ENCODE results near the gene ACP1.
"Not testable (repeated sequence)": the region's sequence is repeated elsewhere in the genome, so short reads cannot be mapped to it uniquely, and the experiment has no call there.

Gene ACP1

DNA sequence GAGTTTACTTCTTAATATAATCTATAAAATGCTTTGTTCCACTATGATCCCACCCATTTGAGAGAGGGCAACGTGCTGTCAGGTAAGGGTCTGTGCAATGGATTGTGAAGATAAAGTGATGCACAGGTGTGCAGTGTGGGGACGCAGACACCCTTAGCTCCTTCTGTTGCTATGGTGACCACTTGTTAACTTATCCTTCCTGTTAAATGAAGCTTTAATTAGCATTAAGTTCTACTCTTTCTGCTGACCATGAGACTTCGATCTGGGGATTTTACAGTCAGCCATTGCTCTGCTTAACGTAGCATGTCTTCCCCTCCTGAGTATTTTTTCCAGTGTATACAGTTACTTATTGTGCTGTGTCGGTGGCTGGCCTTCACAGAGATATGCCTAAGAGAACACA lies 46.2 kb downstream of the ACP1 start:
- no peak for DNase-seq (ENCODE audit: low read depth)

DNA sequence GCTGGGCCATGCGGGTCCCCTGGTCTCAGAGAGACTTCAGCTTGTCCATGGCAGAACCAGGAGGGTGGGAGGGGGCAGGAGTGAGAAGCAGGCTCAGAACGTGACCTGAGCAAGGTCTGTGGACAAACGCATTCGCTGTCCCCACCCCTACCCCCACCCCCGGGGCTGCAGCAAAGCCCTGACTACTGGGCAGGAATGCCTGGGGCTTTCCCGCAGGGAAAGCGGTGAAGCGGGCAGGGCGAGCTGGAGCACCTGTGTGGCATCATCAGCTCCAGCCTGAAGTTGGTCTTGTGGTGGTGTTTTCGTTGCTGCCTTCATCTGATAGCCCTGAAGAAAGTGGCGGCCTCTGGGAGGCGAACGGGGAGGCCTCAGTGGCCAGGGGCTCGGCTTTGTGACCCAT lies 49.2 kb downstream of the ACP1 start:
- no peak for DNase-seq (ENCODE audit: low read depth)

DNA sequence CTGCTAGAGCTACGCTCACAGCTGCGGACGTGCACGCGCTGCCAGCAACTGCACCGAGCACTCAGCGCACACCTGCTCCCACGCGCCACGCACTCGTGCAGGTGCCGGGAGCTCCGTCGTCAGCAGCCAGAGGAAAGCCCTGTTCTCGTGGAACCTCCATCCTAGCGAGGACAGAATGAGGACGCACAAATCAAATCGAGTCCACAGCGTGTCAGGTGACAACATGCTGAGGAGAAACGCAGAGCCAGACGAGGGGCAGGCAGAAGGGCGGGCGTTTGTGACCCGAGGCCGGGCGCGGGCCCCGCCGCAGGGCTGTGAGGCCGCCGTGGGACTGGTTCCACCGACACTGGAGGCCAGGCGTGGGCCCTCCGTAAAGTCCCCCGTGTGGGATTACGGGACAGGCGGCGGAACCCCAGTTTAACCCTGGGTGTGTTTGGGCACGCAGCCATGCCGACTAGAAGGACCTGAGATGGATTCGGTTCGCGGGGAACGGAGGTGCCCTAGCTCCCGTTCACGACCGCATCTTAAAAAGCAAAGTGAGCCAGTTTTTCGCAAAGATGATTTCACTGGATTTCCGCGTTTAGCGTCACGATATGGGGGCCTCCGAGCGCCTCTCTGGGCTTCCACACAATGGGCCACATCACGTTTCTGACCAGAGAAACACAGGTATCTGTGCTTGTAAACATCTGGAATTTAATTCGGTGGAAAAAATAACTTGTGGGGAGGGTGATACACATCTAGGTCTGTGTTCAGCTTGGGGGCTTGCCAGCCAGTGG lies 50.0 kb downstream of the ACP1 start:
- no peak for DNase-seq (ENCODE audit: low read depth)

DNA sequence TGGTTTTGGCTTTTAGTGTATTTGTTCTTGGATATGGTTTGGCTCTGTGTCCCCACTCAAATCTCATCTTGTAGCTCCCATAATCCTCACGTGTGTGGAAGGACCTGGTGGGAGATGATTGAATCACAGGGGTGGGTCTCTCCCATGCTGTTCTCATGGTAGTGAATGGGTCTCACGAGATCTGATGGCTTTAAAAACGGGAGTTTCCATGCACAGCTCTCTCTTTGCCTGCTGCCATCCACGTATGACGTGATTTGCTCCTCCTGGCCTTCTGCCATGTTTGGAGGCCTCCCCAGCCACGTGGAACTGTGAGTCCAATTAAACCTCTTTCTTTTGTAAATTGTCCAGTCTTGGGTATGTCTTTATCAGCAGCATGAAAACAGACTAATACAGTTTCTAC lies 51.2 kb downstream of the ACP1 start:
- not testable (repeated sequence) for DNase-seq (ENCODE audit: low read depth)

DNA sequence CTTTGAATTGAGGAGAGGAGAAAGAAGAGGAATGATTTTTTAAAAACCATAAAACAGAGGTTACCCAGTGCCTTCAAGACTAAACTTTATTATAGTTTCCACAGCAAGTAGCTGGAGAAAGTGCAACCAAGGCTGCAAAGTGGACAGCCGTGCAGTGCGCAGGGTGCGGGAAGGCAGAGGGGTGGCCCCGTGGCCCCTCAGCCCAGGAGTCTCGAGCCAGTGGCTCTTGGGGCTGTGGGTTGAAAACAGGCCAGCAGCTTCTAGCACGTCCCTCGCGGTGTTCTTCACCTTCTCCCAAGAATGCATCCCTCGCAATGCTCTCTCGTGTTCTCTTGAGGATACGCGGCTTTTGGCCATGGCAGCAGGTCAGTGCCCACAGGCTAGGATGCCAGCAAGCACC lies 51.6 kb downstream of the ACP1 start:
- no peak for DNase-seq (ENCODE audit: low read depth)

DNA sequence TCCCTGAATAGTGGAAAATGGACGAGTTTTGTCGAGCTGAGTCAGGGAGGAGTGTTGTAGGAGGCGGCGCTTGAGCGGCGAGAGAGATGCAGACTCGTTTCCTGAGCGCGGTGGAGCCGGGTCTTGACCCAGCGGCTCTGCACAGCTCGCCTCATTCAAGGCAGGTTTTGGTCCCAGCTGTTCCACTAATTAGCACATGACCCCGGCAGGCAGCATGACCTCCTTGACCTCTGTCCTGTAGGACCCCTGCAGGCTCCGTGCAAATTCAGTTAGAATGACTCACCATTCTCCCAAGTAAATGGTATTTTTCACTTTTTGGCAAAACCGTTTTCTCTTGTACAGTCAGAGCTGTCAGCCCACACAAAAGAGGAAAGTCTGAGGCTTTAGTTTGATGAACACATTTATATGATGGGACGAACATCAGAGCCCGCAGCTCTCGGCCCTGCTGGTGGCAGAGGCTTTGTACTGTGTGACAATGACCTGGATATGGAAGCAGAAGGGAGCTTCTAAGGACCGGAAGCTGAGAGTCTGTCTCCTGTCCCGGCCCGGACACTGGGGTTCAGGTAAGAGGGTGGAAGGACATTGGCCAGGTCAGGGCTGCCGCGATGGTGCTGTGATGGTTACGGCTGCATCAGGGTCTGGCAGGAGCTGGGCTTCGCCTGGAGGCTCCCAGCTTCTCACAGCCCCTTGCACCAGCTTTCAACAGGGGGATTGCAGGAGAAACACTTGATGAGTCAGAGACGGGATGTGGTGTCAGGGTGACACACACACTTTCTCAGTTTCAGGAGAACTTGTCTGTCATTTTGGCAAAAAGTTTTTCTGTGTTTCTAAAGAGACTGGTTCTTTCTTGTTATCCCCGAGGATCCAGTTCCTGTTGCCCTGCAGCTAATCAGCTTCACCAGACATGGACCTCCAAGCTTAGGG lies 53.0 kb downstream of the ACP1 start:
- DNase-seq (ENCODE audit: low read depth), result no peak

DNA sequence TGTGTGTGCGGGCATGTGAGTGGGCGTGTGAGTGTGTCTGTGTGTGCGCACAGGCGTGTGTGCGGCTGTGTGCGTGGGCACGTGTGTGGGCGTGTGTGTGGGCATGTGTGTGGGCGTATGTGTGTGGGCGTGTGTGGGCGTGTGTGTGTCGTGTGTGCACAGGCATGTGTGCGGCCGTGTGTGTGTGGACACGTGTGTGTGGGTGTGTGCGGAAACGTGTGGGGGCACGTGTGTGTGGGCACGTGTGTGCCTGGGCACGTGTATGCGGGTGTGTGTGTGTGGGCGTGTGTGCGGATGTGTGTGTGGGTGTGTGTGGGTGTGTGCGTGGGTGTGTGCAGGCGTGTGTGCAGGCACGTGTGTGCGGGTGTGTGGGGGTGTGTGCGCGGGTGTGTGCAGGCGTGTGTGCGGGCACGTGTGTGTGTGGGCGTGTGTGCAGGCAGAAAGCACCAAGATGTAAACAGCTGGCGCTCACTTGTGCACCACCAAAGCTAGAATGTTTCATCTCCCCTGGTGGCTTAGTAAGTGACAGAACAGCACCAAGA lies 54.4 kb downstream of the ACP1 start:
- no peak for DNase-seq (ENCODE audit: low read depth)

DNA sequence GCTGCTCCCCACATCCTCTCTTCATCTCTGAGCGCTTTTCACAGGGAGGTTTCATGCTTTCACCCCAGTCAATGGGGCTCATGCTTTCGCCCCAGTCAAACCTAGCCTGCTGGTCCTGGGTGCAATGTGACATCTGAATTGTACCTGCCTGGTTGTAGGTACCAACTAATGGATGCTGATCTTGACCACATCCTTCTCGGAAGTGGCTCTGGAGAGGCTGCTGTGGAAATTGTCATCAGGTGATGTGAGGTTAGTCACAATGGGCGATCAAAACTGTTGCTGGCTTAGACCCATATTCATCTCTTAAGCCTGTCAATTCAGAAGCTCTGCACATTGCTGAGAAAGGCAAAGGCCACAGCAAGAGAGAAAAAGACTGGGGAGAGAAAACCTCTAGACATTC lies 55.8 kb downstream of the ACP1 start:
- no peak for DNase-seq (ENCODE audit: low read depth)

DNA sequence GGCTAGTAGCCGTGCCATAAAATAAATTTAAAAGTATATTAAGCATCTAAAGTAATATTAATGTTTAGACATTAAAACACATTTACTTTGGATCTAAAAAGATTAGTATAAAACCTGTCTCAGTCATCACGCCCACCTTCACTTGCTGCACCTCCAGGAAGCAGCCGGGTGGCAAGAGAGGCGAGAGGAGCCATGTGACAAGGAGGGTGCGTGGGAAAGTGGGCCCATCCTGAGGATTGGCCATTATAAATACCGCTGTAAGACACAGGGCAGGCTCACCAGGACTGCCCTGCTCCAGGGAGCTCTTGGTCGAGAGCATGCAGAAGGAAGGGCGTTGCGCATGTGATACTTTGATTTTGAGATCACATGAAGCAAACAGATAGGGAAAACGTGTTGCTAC lies 57.6 kb downstream of the ACP1 start:
- no peak for DNase-seq (ENCODE audit: low read depth)

DNA sequence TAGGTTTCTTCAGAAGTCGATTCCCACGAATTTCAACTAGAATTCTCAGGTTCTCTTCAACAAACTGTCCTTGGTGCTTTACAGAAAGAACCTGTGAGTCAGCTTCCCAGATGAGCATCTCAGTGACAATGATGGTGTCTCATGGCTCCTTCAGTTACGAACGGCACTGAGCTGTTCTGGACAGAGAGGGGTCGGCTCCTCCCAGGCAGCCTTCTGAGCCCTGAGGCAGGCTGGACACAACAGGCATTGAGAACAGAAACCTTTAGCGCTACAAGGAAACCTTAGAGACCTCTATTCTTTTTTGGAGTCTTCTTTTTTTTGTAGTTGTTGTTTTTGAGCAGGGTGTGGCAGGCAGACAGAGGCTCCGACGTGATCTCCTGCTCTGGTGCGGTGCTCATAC lies 58.3 kb downstream of the ACP1 start:
- no peak for DNase-seq (ENCODE audit: low read depth)

Measured in stromal cell of bone marrow (primary cell).